Activated CD4-positive, alpha-beta T cell treated with anti-CD3 and anti-CD28 coated beads, Interleukin-2, amount 50 U/mL, for 48 hours (primary cell): ENCODE data around the gene QRFP.

Source experiments
- DNase-seq, 2 experiments: peaks; one replicate each; pipeline ENCODE4 v3.0.0-alpha.2; 2020

QRFP gene

DNA sequence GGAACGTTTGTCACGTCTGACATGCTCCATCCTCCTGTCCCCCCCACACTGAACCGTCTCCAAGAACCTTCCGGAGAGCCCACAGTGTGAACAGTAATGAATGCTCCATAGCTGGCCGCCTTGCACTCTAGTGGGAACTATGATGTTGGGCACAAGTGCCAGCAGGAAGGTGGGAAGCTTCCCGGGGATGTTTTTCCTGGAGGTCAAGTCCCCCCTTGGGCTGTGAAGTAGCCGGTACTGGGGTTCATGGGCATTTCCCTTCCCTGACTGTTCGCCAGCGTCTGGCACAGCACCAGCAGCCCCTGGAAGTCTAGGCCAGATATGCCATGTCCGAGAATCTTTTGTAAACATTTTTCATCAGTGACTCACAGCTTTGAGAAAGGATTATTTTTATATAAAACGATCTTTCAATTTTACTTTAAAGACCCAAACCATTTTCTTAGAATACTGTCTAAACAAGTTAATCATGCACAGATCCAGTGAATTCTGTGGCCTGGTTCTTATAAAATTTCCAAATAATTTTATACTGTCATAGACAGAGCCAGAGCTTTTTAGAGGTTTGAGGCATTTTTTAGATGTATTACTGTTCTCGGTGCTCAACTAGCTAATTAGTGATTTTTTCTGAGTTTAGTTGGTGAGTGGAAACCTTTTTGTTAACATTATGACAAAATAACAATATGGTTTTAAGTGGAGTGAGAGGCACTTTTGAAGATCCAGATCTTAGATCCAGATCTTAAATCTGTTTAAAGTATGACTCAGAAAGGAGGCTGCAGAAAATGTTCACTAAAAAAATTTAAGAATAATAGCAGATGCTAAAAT is 49.9 kb downstream of the QRFP start:
- DNase-seq: no peak

DNA sequence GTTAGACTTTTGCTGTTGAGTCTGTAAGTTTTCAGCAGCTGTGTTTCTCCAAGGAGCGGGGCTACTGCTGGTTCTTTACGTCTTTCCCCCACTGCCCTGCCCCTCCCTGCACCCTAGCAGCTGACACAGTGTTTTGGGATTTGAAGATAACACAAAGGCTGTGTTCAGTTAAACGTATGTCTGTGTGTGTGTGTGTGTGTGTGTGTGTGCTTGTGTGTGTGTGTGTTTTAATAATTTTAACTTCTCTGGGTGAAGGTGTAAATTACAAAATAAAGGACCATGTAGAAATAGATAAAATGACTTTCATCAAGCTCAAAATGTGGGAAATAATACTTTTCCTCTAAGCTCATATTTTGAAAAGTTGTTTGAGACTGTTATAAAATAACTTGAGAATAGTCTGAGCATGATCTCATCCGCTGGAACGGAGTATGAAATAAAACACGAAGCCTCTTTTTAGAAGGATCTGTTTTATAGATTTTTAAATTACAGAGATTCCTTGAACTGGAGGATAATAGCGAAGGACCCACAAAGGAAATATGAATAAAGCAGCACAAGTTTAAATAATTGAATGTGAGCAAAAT is 50.6 kb downstream of the QRFP start:
- no peak for DNase-seq

GRCh38 chr9:130845254-130845653 is 51.4 kb downstream of the QRFP start:
- no peak for DNase-seq

DNA sequence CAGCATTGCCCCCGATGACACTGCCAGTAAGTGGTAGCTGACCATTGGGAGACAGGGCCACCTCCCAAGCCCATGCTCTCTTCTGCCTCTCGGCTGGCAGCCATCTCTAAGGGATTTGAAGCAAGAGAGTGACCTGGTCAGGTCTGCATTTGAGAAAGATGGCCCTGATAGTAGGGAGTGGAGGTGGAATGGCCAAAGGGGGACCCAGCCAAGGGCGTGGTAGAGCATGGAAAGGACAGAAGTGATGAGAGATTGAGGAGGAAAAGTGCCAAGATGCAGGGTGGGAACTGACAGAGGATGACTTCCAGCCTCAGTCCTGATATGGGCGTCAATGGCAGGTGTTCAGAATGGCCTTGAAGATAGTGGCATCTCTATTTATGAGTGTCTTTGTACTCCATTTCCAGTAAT is 52.6 kb downstream of the QRFP start:
- DNase-seq: no peak

GRCh38 chr9:130843049-130843908 is 53.3 kb downstream of the QRFP start:
- DNase-seq: no peak
